Epithelial cell of esophagus (primary cell): ENCODE measurements around the gene FTSJ3.

ENCODE experiments used
- DNase-seq: peaks from one replicate; pipeline ENCODE4 v3.0.0; 2010; ENCODE audit warnings: low read depth
- H3K4me3 ChIP-seq: 2 replicates; pipeline ENCODE4 v1.5.1; 2011; ENCODE audit warnings: mild to moderate bottlenecking, low read length, control low read depth
- CTCF ChIP-seq: IDR thresholded peaks from 2 replicates; pipeline ENCODE4 v1.5.1; 2011; ENCODE audit warnings: low read depth, mild to moderate bottlenecking, low read length, control low read depth, inconsistent platforms; ENCODE audit not compliant: insufficient read depth; ENCODE audit errors: missing control alignments

The FTSJ3 gene

GRCh38 chr17:63817736-63818385, 9.6 kb downstream of the FTSJ3 start:
- DNase-seq, result no peak
- no peak overlapping the region for H3K4me3 ChIP-seq
- no peak for TF ChIP-seq CTCF

- no peak for DNase-seq
- no peak overlapping the region for H3K4me3 ChIP-seq
- TF ChIP-seq CTCF, result no peak
Measured at GRCh38 chr17:63816669-63817068, 10.8 kb downstream of the FTSJ3 start.

- TF ChIP-seq CTCF, result no peak
- DNase-seq, result no peak
- H3K4me3 ChIP-seq, result no peak overlapping the region
Measured at GRCh38 chr17:63816123-63816522, 11.3 kb downstream of the FTSJ3 start.

GRCh38 chr17:63809970-63810369, 17.5 kb downstream of the FTSJ3 start:
- DNase-seq, result no peak

GRCh38 chr17:63805591-63805990, 21.9 kb downstream of the FTSJ3 start:
- TF ChIP-seq CTCF, result no peak
- no peak overlapping the region for H3K4me3 ChIP-seq
- no peak for DNase-seq

More at GRCh38 chr17:63809970-63810369, 17.5 kb downstream of the FTSJ3 start:
- TF ChIP-seq CTCF, result no peak
- no peak overlapping the region for H3K4me3 ChIP-seq

- no peak for TF ChIP-seq CTCF
- H3K4me3 ChIP-seq, result no peak overlapping the region
- no peak for DNase-seq
Measured at GRCh38 chr17:63804328-63804727, 23.1 kb downstream of the FTSJ3 start.

GRCh38 chr17:63800783-63801182, 26.7 kb downstream of the FTSJ3 start:
- TF ChIP-seq CTCF, result no peak
- DNase-seq, result no peak
- H3K4me3 ChIP-seq, result no peak overlapping the region
